Endothelial cell of umbilical vein (primary cell): Measurements from ENCODE around the gene LAMA4. TPM values are rescaled to one million over a fixed set of nuclear protein-coding genes. Genes with fewer than 3 reads are reported as not detected.

Experiments
- BruUV-seq: library from RNA; stranded (reverse); fragments of 400-500 nt; replicated peaks from 2 replicates; lab custom pipeline; 2021; lab: Mats Ljungman, UMichigan
- CTCF ChIA-PET: fragments of 300-600, 350-600 bp; sonication (Branson Sonifier 250); formaldehyde crosslinking; loops from one replicate; lab custom pipeline; 2021; ENCODE audit warnings: antibody characterized with exemption, inconsistent platforms; lab: Charles Lee
- POLR2A ChIA-PET: fragments of 300-600, 350-600 bp; sonication (Branson Sonifier 250); formaldehyde crosslinking; loops from one replicate; lab custom pipeline; 2021; ENCODE audit warnings: antibody characterized with exemption, inconsistent platforms; lab: Charles Lee
- DNase-seq: peaks from one replicate; pipeline ENCODE4 v3.0.0-alpha.2; 2011; ENCODE audit warnings: low read depth, low spot score
- FAIRE-seq: peaks from 2 replicates; lab custom pipeline; 2011; peaks lifted over from hg19 to GRCh38; lab: Jason Lieb, UNC
- H2AFZ ChIP-seq: 2 replicates; pipeline ENCODE4 v1.6.0; 2012; ENCODE audit warnings: low read depth, low read length, control low read depth, inconsistent platforms
- H3K27ac ChIP-seq: 2 replicates; pipeline ENCODE4 v1.5.1; 2011; ENCODE audit warnings: low read depth, mild to moderate bottlenecking, control low read depth, low read length, moderate library complexity; ENCODE audit not compliant: insufficient read depth
- H3K27me3 ChIP-seq, 2 experiments: 2 replicates each; pipeline versions ENCODE4 v1.6.0 to v1.6.1; 2011; ENCODE audit warnings: low read length in 2 of 2, mixed read lengths in 1 of 2; ENCODE audit not compliant: control insufficient read depth in 2 of 2, insufficient read depth in 2 of 2
- H3K36me3 ChIP-seq, 2 experiments: 2 replicates in 1 of 2; 3 replicates in 1 of 2; pipeline ENCODE4 v1.5.1; 2011; ENCODE audit warnings: low read length in 2 of 2, mild to moderate bottlenecking in 1 of 2, moderate library complexity in 1 of 2; ENCODE audit not compliant: control insufficient read depth in 2 of 2, insufficient read depth in 2 of 2; ENCODE audit errors: extremely low read depth in 1 of 2
- H3K4me1 ChIP-seq: 3 replicates; pipeline ENCODE4 v1.5.1; 2011; ENCODE audit warnings: mild to moderate bottlenecking, low read length; ENCODE audit not compliant: control insufficient read depth, insufficient read depth; ENCODE audit errors: extremely low read depth
- H3K4me2 ChIP-seq: 2 replicates; pipeline ENCODE4 v1.6.1; 2011; ENCODE audit warnings: low read length, control low read depth, mixed read lengths; ENCODE audit not compliant: insufficient read depth
- H3K4me3 ChIP-seq, 3 experiments: fragments of 200-600 bp in 1 of 3; sonication (generic), shearing (Covaris generic) in 1 of 3; replicated peaks in 1 of 3; 2 replicates each; pipeline ENCODE4 v1.5.1; 2011 to 2016; ENCODE audit warnings: control low read depth in 3 of 3, low read length in 3 of 3, mild to moderate bottlenecking in 2 of 3, inconsistent platforms in 1 of 3, low read depth in 1 of 3, moderate library complexity in 1 of 3; ENCODE audit not compliant: insufficient read depth in 1 of 3
- H3K79me2 ChIP-seq: 2 replicates; pipeline ENCODE4 v1.6.0; 2012; ENCODE audit warnings: low read length, inconsistent platforms; ENCODE audit not compliant: control insufficient read depth, insufficient read depth
- H3K9ac ChIP-seq: replicated peaks from 2 replicates; pipeline ENCODE3; 2011; ENCODE audit warnings: low read length, control low read depth; ENCODE audit not compliant: insufficient read depth; ENCODE audit errors: extremely low read depth
- H3K9me1 ChIP-seq: replicated peaks from 3 replicates; pipeline ENCODE4 v1.6.0; 2011; ENCODE audit warnings: mild to moderate bottlenecking, low read length; ENCODE audit not compliant: control insufficient read depth, insufficient read depth; ENCODE audit errors: extremely low read depth
- H3K9me3 ChIP-seq: replicated peaks from 2 replicates; pipeline ENCODE4 v1.5.1; 2012; ENCODE audit warnings: low read length, inconsistent platforms; ENCODE audit not compliant: control insufficient read depth, insufficient read depth
- H4K20me1 ChIP-seq: replicated peaks from 2 replicates; pipeline ENCODE3; 2011; ENCODE audit warnings: mild to moderate bottlenecking, low read length; ENCODE audit not compliant: control insufficient read depth, insufficient read depth; ENCODE audit errors: extremely low read depth
- EZH2 ChIP-seq: IDR thresholded peaks from 2 replicates; pipeline ENCODE4 v1.6.1; 2012; ENCODE audit warnings: borderline replicate concordance, low read depth, mild to moderate bottlenecking, moderate library complexity, low read length, inconsistent platforms; ENCODE audit not compliant: severe bottlenecking
- FOS ChIP-seq: IDR thresholded peaks from 2 replicates; pipeline ENCODE4 v1.6.1; 2011; ENCODE audit warnings: mild to moderate bottlenecking, low read length, moderate library complexity, borderline replicate concordance; ENCODE audit not compliant: insufficient read depth
- GATA2 ChIP-seq: IDR thresholded peaks from 2 replicates; pipeline ENCODE4 v1.7.0; 2011; ENCODE audit warnings: low read depth, mild to moderate bottlenecking, moderate library complexity, mixed read lengths, low read length; ENCODE audit not compliant: insufficient read length, insufficient read depth
- JUN ChIP-seq: IDR thresholded peaks from 2 replicates; pipeline ENCODE4 v1.6.1; 2011; ENCODE audit warnings: borderline replicate concordance, low read depth; ENCODE audit not compliant: insufficient read length, insufficient read depth
- MAX ChIP-seq: IDR thresholded peaks from 2 replicates; pipeline ENCODE4 v1.6.1; 2011; ENCODE audit not compliant: insufficient read depth, insufficient read length
- MYC ChIP-seq: IDR thresholded peaks from one replicate; pipeline ENCODE4 v1.6.1; 2011; ENCODE audit warnings: mild to moderate bottlenecking, low read depth, low read length
- POLR2A ChIP-seq: IDR thresholded peaks from 2 replicates; pipeline ENCODE4 v1.6.1; 2012; ENCODE audit warnings: low read depth, mild to moderate bottlenecking, control low read depth, low read length
- POLR2AphosphoS5 ChIP-seq: IDR thresholded peaks from 2 replicates; pipeline ENCODE4 v1.6.1; 2012; ENCODE audit warnings: low read depth, mild to moderate bottlenecking, control low read depth, low read length, moderate library complexity; ENCODE audit not compliant: insufficient read depth
- dilution Hi-C: fragments of 300-500 bp; cut with MboI; formaldehyde crosslinking; loops from one replicate; pipeline ENCODE4 v1.15.0; 2019; ENCODE audit warnings: low sequenced_read_pairs; ENCODE audit not compliant: extremely low pct_ligation_motif_present
- intact Hi-C: fragments of 100-400 bp; cut with micrococcal nuclease; formaldehyde crosslinking; loops from one replicate; pipeline ENCODE4 v1.10.0; 2022
- polyA plus RNA-seq, 4 experiments: library from polyadenylated mRNA; depleted of rRNA in 3 of 4; stranded (reverse) in 3 of 4; unstranded in 1 of 4; fragments of >200 nt; gene quantifications; 2 replicates each; pipeline versions ENCODE4 v1.2.1 to v1.2.3, GENCODE V29; 2011 to 2012; ENCODE audit warnings: missing spikeins in 1 of 4
- total RNA-seq: library from RNA; stranded (reverse); gene quantifications from 2 replicates; pipeline ENCODE4 v1.2.3, GENCODE V29; 2021
- TF ChIP-seq, protein P1 (sequence below), 2 donors: IDR thresholded peaks; 1 replicate in 1 of 2; 2 replicates in 1 of 2; pipeline ENCODE4 v1.5.1; 2011; ENCODE audit warnings: low read length in 2 of 2, mild to moderate bottlenecking in 2 of 2, moderate library complexity in 2 of 2, control low read depth in 1 of 2, inconsistent platforms in 1 of 2, low read depth in 1 of 2; ENCODE audit not compliant: insufficient read depth in 1 of 2; ENCODE audit errors: extremely low read depth in 1 of 2

The LAMA4 gene
- total and polyA plus RNA-seq, 2 donors (not counting 3 experiments of a cell fraction or from before 2014, with no cell fraction given), result 384 to 629 TPM

GRCh38 chr6:112087916-112088315 lies 166.5 kb downstream of the LAMA4 start:
- intact Hi-C loops (loop anchor here (1.0 to 5.0 kb wide), 2 partner anchors 242 to 284 kb away; no protein-coding TSS in a partner anchor), dilution Hi-C loops (no loop called here)
- Histone ChIP-seq H3K9me3 (no peaks in the 10 kb centered on the region), H3K4me1 (peaks cover 8% of the 10 kb centered on the region), H3K4me2 (peak overlapping the region; percentile 88), H3K36me3 (no peaks in the 10 kb centered on the region), H3K27me3 (no peaks in the 10 kb centered on the region), H3K9me1 (no peaks in the 10 kb centered on the region), H3K4me3 (peak overlapping the region; percentile 53 to 97 (median 78)), H2AFZ (peak overlapping the region; percentile 88), H3K27ac (peak overlapping the region; percentile 49), H3K9ac (peak overlapping the region; percentile 79), H3K79me2 (peaks cover 1% of the 10 kb centered on the region), H4K20me1 (no peaks in the 10 kb centered on the region)
- DNase-seq (no peak), FAIRE-seq (no peak)
- BruUV-seq, result TSS peak; percentile 91
- POLR2A ChIA-PET, result no interaction called here
- TF ChIP-seq, protein P1, sequence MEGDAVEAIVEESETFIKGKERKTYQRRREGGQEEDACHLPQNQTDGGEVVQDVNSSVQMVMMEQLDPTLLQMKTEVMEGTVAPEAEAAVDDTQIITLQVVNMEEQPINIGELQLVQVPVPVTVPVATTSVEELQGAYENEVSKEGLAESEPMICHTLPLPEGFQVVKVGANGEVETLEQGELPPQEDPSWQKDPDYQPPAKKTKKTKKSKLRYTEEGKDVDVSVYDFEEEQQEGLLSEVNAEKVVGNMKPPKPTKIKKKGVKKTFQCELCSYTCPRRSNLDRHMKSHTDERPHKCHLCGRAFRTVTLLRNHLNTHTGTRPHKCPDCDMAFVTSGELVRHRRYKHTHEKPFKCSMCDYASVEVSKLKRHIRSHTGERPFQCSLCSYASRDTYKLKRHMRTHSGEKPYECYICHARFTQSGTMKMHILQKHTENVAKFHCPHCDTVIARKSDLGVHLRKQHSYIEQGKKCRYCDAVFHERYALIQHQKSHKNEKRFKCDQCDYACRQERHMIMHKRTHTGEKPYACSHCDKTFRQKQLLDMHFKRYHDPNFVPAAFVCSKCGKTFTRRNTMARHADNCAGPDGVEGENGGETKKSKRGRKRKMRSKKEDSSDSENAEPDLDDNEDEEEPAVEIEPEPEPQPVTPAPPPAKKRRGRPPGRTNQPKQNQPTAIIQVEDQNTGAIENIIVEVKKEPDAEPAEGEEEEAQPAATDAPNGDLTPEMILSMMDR (IDR thresholded peaks at IDR 0.05; ENCODE audit: extremely low read depth in 1 of 2, insufficient read depth in 1 of 2, low read depth in 1 of 2, low read length in 2 of 2), result no peak
- TF ChIP-seq FOS (no peak), JUN (no peak), MYC (no peak), EZH2 (no peak), POLR2A (no peak), MAX (no peak), GATA2 (no peak), POLR2AphosphoS5 (no peak)
- CTCF ChIA-PET, result interaction anchor here (0.7 to 2.3 kb wide), 7 partner anchors 13 to 1848 kb away, joined by 3 to 12 read pairs (median 3); no protein-coding TSS in a partner anchor
